ENCODE measurements around the gene CAMKMT.

The CAMKMT gene

GRCh38 chr2:44691174-44691785 lies 329.5 kb downstream of the CAMKMT start:
- no peak for DNase-seq (ENCODE audit: low spot score)

GRCh38 chr2:44692821-44693220 lies 331.1 kb downstream of the CAMKMT start:
- DNase-seq (ENCODE audit: low spot score) = no peak

- no peak for DNase-seq (ENCODE audit: low spot score)
Measured at GRCh38 chr2:44700824-44701223, 339.1 kb downstream of the CAMKMT start.

- no peak for DNase-seq (ENCODE audit: low spot score)
Measured at GRCh38 chr2:44705356-44705755, 343.6 kb downstream of the CAMKMT start.

- no peak for DNase-seq (ENCODE audit: low spot score)
Measured at GRCh38 chr2:44705876-44706480, 344.2 kb downstream of the CAMKMT start.

- no peak for DNase-seq (ENCODE audit: low spot score)
Measured at GRCh38 chr2:44706681-44707553, 345.2 kb downstream of the CAMKMT start.

- DNase-seq (ENCODE audit: low spot score) = no peak
Measured at GRCh38 chr2:44707945-44708660, 346.4 kb downstream of the CAMKMT start.

GRCh38 chr2:44708661-44709000 lies 346.9 kb downstream of the CAMKMT start:
- DNase-seq (ENCODE audit: low spot score) = no peak

- DNase-seq (ENCODE audit: low spot score) = no peak
Measured at GRCh38 chr2:44713170-44713569, 351.4 kb downstream of the CAMKMT start.

- DNase-seq (ENCODE audit: low spot score) = no peak
Measured at GRCh38 chr2:44715671-44716081, 353.9 kb downstream of the CAMKMT start.

GRCh38 chr2:44716131-44716530 lies 354.4 kb downstream of the CAMKMT start:
- no peak for DNase-seq (ENCODE audit: low spot score)

GRCh38 chr2:44718431-44718830 lies 356.7 kb downstream of the CAMKMT start:
- no peak for DNase-seq (ENCODE audit: low spot score)

- no peak for DNase-seq (ENCODE audit: low spot score)
Measured at GRCh38 chr2:44719562-44719961, 357.8 kb downstream of the CAMKMT start.

- no peak for DNase-seq (ENCODE audit: low spot score)
Measured at GRCh38 chr2:44722026-44722625, 360.4 kb downstream of the CAMKMT start.

- DNase-seq (ENCODE audit: low spot score) = no peak
Measured at GRCh38 chr2:44723921-44724320, 362.2 kb downstream of the CAMKMT start.

GRCh38 chr2:44730593-44730992 lies 368.8 kb downstream of the CAMKMT start:
- DNase-seq (ENCODE audit: low spot score) = no peak

- DNase-seq (ENCODE audit: low spot score) = no peak
Measured at GRCh38 chr2:44731505-44731904, 369.8 kb downstream of the CAMKMT start.

- DNase-seq (ENCODE audit: low spot score) = no peak
Measured at GRCh38 chr2:44736270-44736942, 374.7 kb downstream of the CAMKMT start.

GRCh38 chr2:44740678-44741077 lies 378.9 kb downstream of the CAMKMT start:
- no peak for DNase-seq (ENCODE audit: low spot score)

- DNase-seq (ENCODE audit: low spot score) = no peak
Measured at GRCh38 chr2:44741507-44741906, 379.8 kb downstream of the CAMKMT start.

GRCh38 chr2:44742057-44742456 lies 380.3 kb downstream of the CAMKMT start:
- DNase-seq (ENCODE audit: low spot score) = no peak

GRCh38 chr2:44743473-44743872 lies 381.7 kb downstream of the CAMKMT start:
- no peak for DNase-seq (ENCODE audit: low spot score)

Measured in left forelimb (tissue), 1 donor.